ENCODE results near the gene SAPCD2. TPM values are rescaled to one million over a fixed set of nuclear protein-coding genes. Genes with fewer than 3 reads are reported as not detected.

The SAPCD2 gene
- total RNA-seq, 1 donor from 2014 or later, result 0.11 TPM

DNA sequence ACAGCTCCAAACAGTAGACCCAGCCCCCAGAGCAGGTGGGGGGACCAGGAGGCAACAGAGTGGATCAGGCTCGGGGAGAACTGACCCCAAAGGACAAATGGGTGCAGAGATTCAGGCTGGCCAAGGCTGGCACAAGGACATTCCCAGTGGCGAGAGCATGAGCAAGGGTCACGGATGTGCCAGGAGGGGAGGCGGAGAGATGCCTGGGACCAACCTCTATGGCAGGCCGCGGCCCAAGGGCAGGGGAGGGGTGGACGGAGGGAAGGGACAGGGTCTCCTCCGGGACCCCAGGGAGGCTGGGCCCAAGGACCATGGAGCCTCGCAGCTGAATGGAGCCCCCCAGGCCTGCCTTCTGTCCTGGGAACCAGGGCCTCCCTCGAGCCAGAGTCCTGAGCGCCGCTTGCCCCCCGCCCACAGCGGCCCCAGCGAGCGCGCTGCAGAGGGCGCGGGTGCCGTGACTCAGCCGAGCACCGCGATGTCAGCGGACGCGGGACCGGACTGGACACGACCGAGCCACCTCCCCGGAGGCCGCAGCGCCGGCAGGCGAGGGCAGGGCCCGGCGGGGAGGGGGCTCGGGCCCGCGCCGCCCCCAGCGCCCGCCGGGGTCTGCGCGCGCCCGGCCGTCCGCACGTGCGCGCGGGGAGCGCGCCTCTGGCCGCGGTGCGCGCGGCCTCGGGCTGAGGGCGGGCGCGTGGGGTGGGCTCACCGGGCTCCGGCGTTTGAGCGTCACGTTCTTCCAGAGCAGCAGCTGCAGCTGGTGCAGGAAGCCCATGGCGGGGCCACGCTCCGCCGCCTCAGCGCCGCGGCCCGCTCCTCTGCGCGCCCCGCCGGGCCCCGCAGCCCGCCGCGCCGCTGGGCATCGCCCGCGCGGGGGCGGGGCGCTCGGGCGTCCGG lies 42.7 kb downstream of the SAPCD2 start, which contains the start of gene ABCA2:
Gene ABCA2 (minus strand): TSS at position 869 of the 894 bp plus-strand sequence. CDS start 97 bp downstream, at position 772.
- no peak for DNase-seq (ENCODE audit: low spot score)
- intact Hi-C loops (cut with DNase I), result loop anchor here (2.0 to 5.0 kb wide), 2 partner anchors 185 to 241 kb away; partner anchors contain the start of gene AJM1

- DNase-seq (ENCODE audit: low spot score), result no peak
- intact Hi-C loops (cut with DNase I), result loop anchor here (5.0 kb wide), 1 partner anchor 185 kb away; the partner anchor contains the start of gene AJM1
Measured at GRCh38 chr9:137026828-137027227, 43.5 kb downstream of the SAPCD2 start.

GRCh38 chr9:137026384-137026783 lies 44.0 kb downstream of the SAPCD2 start:
- DNase-seq (ENCODE audit: low spot score), result no peak
- intact Hi-C loops (cut with DNase I), result loop anchor here (5.0 kb wide), 1 partner anchor 184 kb away; the partner anchor contains the start of gene AJM1

DNA sequence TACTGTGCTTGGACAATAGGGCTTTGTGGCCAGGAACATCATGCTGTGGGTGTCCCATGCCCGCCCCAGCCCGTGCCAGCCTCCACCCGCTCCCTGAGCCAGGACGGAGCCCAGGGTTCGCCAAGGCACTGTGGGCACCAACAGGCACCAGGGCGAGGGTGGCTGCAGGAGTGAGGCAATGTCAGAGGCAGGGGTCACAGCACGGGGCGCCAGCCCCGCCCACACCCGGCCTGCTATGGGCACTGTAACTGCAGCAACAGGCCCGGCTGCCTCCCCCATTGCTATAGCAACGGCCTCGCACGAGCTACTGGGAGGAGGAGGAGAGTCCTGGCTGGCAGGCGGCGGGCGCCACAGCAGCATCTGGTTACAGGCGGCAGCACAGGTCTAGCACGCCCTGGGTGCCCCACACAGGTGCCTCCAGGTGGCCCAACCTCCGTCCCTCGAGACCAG lies 44.8 kb downstream of the SAPCD2 start:
- intact Hi-C loops (cut with DNase I), result loop anchor here (5.0 kb wide), 1 partner anchor 183 kb away; the partner anchor contains the start of gene AJM1

GRCh38 chr9:137023583-137023991 lies 46.8 kb downstream of the SAPCD2 start:
- DNase-seq (ENCODE audit: low spot score), result no peak
- intact Hi-C loops (cut with DNase I), result no loop called here

More for the DNA sequence above, 44.8 kb downstream of the SAPCD2 start:
- no peak for DNase-seq (ENCODE audit: low spot score)

DNA sequence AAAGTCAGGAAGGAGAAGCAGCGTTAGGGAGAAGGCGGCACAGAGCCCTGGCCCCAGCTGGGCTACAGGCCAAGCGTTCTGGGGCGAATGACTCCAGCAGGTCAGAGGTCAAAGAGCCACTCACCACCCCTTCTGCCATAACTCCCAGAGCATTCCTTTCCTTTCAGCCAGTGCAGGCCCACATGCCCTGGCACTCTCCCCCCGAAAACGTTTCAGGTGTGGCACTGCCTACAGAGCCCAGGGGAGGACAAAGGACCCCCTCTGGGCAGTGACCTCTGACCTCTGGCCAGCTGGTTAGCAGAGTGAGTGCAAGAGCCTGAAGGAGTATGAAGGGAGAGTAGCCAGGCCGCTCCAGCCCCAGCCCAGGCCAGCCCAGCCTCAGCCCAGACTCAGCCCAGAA lies 47.2 kb downstream of the SAPCD2 start:
- no peak for DNase-seq (ENCODE audit: low spot score)
- intact Hi-C loops (cut with DNase I), result no loop called here

DNA sequence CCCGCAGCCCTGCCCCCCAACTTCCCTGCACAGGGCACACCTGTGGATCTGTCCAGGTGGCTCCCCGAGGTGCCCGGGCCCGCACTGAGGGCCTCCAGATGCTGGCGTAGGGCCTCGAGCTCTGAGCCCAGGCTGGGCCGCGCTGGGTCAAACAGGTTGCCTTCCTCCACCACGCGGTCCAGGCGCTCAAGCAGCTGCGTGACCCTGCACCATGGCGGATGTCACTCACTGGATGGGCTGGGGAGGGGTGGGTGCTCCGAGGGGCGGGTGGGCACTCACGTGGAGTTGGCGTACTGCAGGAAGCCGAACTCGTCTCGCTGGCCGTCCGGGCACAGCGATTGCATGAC lies 47.7 kb downstream of the SAPCD2 start:
- intact Hi-C loops (cut with DNase I), result no loop called here

DNA sequence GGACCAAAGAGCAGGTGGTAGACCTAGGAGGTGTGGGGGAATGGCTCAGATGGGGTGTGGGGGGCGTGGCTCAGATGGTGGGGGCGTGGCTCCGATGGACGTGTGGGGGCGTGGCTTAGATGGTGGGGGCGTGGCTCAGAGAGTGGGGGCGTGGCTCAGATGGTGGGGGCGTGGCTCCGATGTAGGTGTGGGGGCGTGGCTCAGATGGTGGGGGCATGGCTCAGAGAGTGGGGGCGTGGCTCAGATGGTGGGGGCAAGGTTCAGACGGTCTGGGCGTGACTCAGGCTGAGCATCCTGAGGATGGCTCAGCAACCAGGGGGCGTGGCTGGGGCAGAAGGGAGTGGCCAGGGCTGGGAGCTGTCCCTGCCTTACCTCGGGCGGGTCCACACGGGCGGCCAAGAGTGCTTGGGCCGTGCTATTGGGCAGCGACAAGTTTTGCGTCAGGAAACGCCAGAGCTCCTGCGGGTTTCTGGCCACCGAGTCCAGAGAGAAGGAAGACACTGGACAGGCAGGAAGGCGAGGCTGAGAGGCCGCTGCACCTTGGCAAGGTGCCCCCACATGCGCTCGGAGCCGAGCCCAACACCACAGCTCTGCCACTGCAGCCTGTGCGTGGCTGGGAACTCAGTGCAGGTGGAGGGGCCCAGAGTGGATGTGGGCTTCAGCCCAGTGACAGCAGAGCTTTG lies 48.2 kb downstream of the SAPCD2 start:
- DNase-seq (ENCODE audit: low spot score), result no peak
- intact Hi-C loops (cut with DNase I), result no loop called here

More for the DNA sequence above, 47.7 kb downstream of the SAPCD2 start:
- DNase-seq (ENCODE audit: low spot score), result no peak

DNA sequence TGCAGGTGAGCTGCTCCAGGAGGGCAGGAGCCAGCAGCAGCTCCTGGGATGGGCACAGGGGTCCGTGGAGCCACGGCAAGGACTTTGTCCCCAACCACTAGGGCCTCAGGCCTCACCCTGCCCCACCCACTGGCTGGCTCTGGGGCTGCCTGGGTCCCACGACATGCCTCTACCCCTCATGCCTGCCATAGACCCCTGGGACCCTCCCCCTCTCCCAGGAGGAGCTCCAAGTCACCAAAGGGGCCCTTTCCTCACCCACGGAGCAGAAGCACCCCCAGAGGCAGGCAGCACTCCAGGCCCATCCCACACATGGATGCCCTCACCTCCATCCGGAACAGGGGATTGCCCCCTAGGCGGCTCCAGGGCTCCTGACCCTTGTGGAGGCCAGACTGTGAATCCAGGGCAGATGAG lies 48.8 kb downstream of the SAPCD2 start:
- intact Hi-C loops (cut with DNase I), result no loop called here
- no peak for DNase-seq (ENCODE audit: low spot score)

DNA sequence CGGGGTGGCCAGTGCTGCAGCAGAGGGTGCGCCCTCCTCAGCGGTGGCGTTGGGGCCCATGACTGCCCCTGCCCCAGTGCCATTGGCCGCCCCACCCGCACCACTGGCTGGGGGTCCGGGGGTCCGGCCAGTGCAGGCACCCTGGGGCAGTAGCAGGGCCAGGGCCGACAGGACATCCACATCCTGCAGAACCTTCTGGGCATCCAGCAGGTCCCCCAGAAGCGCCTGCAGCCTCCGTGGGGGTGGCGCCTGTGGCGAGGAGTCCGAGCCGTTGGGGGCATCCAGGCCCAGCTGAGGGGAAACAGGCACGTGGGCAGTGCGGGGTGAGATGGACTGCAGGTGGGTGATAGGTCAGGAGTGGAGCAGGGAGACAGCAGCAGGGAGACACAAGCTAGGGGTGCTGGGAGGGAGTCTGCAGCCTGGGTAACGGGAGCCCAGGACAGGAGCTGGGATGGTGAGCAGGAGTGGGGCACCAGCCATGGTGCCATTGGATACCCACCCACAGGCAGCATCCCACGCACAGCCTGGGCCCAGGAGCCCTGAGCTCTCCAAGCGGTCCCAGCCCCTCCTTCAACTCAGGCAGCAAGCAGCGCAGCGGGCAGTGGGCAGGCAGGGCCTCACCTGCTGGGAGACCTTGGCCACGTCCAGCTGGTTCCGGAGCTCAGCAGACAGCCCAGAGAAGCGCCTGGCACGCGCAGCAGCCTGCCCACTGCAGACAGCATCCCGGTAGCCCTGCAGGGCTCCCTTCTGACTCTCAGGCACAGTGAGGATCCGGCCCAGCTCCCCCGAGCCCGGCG lies 49.4 kb downstream of the SAPCD2 start:
- no peak for DNase-seq (ENCODE audit: low spot score)
- intact Hi-C loops (cut with DNase I), result no loop called here

GRCh38 chr9:137019891-137020683 lies 50.3 kb downstream of the SAPCD2 start:
- no peak for DNase-seq (ENCODE audit: low spot score)
- intact Hi-C loops (cut with DNase I), result no loop called here

GRCh38 chr9:137018761-137019559 lies 51.4 kb downstream of the SAPCD2 start:
- intact Hi-C loops (cut with DNase I), result no loop called here
- DNase-seq (ENCODE audit: low spot score), result no peak

- no peak for DNase-seq (ENCODE audit: low spot score)
- intact Hi-C loops (cut with DNase I), result no loop called here
Measured at GRCh38 chr9:137017791-137018497, 52.4 kb downstream of the SAPCD2 start.

- intact Hi-C loops (cut with DNase I), result no loop called here
- DNase-seq (ENCODE audit: low spot score), result no peak
Measured at GRCh38 chr9:137017071-137017470, 53.3 kb downstream of the SAPCD2 start.

DNA sequence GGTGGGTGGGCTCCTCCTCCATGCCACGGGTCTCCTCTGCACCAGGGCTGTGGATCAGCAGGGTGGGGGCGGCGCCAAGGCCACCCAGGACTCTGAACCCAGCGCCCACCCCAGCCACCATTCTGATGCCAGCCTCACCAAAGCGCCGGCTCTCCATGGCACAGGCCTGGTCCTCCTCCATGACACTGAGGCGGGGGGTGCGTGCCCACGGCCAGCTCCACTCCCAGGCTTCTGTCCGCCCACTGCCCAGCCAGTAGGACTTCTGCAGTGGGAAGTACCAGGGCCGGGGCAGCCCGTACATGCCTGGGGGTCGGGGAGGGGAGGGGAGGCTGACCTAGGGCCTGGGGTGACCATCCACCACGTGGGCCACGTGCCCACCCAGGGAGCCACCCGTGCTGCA lies 53.9 kb downstream of the SAPCD2 start:
- intact Hi-C loops (cut with DNase I), result no loop called here
- DNase-seq (ENCODE audit: low spot score), result no peak

DNA sequence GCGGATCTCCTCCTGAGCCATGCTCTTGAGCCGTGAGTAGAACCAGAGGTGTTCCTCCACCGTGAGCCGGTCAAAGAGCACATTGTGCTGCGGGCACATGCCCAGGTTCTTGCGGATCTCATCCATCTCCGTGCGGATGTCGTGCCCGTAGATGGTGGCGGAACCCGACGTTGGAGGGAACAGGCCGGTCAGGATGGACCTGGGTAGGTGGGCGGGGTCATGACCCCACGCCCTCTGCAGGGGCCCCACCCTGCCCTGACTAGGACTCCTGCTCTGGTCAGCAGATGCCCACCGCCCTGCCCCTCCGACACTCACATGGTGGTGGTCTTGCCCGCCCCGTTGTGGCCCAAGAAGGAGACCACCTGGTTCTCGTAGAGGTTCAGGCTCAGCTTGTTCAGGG lies 54.4 kb downstream of the SAPCD2 start:
- no peak for DNase-seq (ENCODE audit: low spot score)
- intact Hi-C loops (cut with DNase I), result no loop called here

DNA sequence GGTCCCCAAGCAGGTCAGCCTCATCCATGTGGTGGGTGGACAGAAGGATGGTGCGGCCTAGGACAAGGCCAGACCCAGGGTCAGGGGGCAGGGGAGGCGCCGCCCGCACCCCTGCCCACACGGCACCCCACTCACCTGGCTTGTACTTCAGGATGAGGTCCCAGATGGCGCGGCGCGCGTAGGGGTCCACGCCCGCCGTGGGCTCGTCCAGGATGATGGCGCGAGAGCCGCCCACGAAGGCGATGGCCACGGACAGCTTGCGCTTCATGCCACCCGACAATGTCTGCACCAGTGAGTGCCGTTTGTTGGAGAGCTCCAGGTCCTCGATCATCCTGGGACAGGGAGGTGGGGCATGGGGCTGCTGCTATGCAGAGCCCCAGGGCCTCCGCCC lies 54.8 kb downstream of the SAPCD2 start:
- DNase-seq (ENCODE audit: low spot score), result no peak
- intact Hi-C loops (cut with DNase I), result no loop called here
